Spleen (tissue), 7 donors: ENCODE data around the gene TMEM88.

Source experiments
- CTCF ChIP-seq, 11 experiments: fragments of 200-600 bp in 7 of 11; fragments of 450-650 bp in 4 of 11; sonication (generic) in 4 of 11; IDR thresholded peaks in 8 of 11; conservative IDR thresholded peaks in 3 of 11; 1 replicate in 7 of 11; 2 replicates in 4 of 11; pipeline versions ENCODE4 v1.4.0 to v1.8.0; 2016 to 2021; ENCODE audit warnings: antibody characterized with exemption in 11 of 11, inconsistent platforms in 4 of 11, mild to moderate bottlenecking in 1 of 11
- POLR2A ChIP-seq, 3 donors: fragments of 450-650 bp; IDR thresholded peaks; one replicate each; pipeline ENCODE4 v1.5.1; 2017; ENCODE audit warnings: antibody characterized with exemption in 3 of 3, mild to moderate bottlenecking in 1 of 3
- donor health status: DM: no; HTN: no; CAD: no; lungs with moderate emphysema.
- donor health status: DM: no; HTN: no; CAD: no.
- donor health status: DM: no; HTN: no; CAD: no.

GRCh38 chr17:7864995-7865650 lies 10.3 kb downstream of the TMEM88 start:
- no peak for TF ChIP-seq CTCF (IDR thresholded peaks at IDR 0.05 in 8 of 11, conservative IDR thresholded peaks at IDR 0.05 in 3 of 11)
- TF ChIP-seq POLR2A (IDR thresholded peaks at IDR 0.05): no peak
